ENCODE results near the gene ABCA2.
A peak's percentile ranks its signal among the peaks of the same experiment; 100 is the strongest.

Gene ABCA2

GRCh38 chr9:137027369-137028262, at the start of gene ABCA2:
Gene ABCA2, minus strand, starts transcription at chr9:137028237. Its CDS starts 97 bp downstream, at chr9:137028140.
- no peak for DNase-seq (ENCODE audit: low spot score)

- peak; percentile 73 for DNase-seq (ENCODE audit: low spot score)
Observed at GRCh38 chr9:137077010-137077747, 49.1 kb upstream of the ABCA2 start, which contains the start of gene UAP1L1. Gene UAP1L1, plus strand, starts transcription at chr9:137077517. Its CDS starts 16 bp downstream, at chr9:137077533.

GRCh38 chr9:137076636-137077009, 48.6 kb upstream of the ABCA2 start:
- no peak for DNase-seq (ENCODE audit: low spot score)

GRCh38 chr9:137075275-137075775, 47.3 kb upstream of the ABCA2 start:
- no peak for DNase-seq (ENCODE audit: low spot score)

- no peak for DNase-seq (ENCODE audit: low spot score)
Observed at GRCh38 chr9:137074657-137075274, 46.7 kb upstream of the ABCA2 start.

GRCh38 chr9:137073992-137074399, 46.0 kb upstream of the ABCA2 start:
- no peak for DNase-seq (ENCODE audit: low spot score)

GRCh38 chr9:137071282-137071681, 43.2 kb upstream of the ABCA2 start:
- DNase-seq (ENCODE audit: low spot score), result no peak

GRCh38 chr9:137070906-137071275, 42.9 kb upstream of the ABCA2 start:
- peak; percentile 49 for DNase-seq (ENCODE audit: low spot score)

- DNase-seq (ENCODE audit: low spot score), result peak; percentile 93
Observed at GRCh38 chr9:137070201-137070905, 42.3 kb upstream of the ABCA2 start, which contains the start of gene SAPCD2. Gene SAPCD2, minus strand, starts transcription at chr9:137070557. Its CDS starts 97 bp downstream, at chr9:137070460.

GRCh38 chr9:137069508-137070091, 41.6 kb upstream of the ABCA2 start:
- no peak for DNase-seq (ENCODE audit: low spot score)

- DNase-seq (ENCODE audit: low spot score), result no peak
Observed at GRCh38 chr9:137068539-137069507, 40.8 kb upstream of the ABCA2 start.

GRCh38 chr9:137067860-137068538, 40.0 kb upstream of the ABCA2 start:
- DNase-seq (ENCODE audit: low spot score), result peak; percentile 96

- DNase-seq (ENCODE audit: low spot score), result no peak
Observed at GRCh38 chr9:137066096-137066861, 38.2 kb upstream of the ABCA2 start.

- no peak for DNase-seq (ENCODE audit: low spot score)
Observed at GRCh38 chr9:137065336-137065967, 37.4 kb upstream of the ABCA2 start.

- DNase-seq (ENCODE audit: low spot score), result no peak
Observed at GRCh38 chr9:137064880-137065164, 36.8 kb upstream of the ABCA2 start.

GRCh38 chr9:137064027-137064879, 36.2 kb upstream of the ABCA2 start:
- peak; percentile 56 for DNase-seq (ENCODE audit: low spot score)

- DNase-seq (ENCODE audit: low spot score), result no peak
Observed at GRCh38 chr9:137063311-137064026, 35.4 kb upstream of the ABCA2 start.
